Regular cardiac myocyte (primary cell): ENCODE data around the gene MRPL1. TPM values are rescaled to one million over a fixed set of nuclear protein-coding genes. Genes with fewer than 3 reads are reported as not detected.

Experiments
- total RNA-seq: library from RNA; depleted of rRNA; stranded (reverse); fragments of >200 nt; gene quantifications from 2 replicates; pipeline ENCODE4 v1.2.3, GENCODE V29; 2014

Gene MRPL1
- total RNA-seq: 32.4 and 43.9 TPM in 2 replicates

GRCh38 chr4:77862478-77863216 is at the start of gene MRPL1:
MRPL1 (plus strand) TSS chr4:77862830; CDS start chr4:77862849, 19 bp downstream.

GRCh38 chr4:77818602-77819403 is 43.8 kb upstream of the MRPL1 start, which contains the start of gene CNOT6L:
CNOT6L (minus strand) TSS chr4:77819368; CDS start chr4:77819308, 60 bp downstream.

Other genes with a start within 250 kb of the MRPL1 start
- gene CNOT6L, start 43.5 kb upstream of the MRPL1 start, total RNA-seq: 11.5 and 12.7 TPM in 2 replicates
- 0.77 and 5.4 TPM in 2 replicates for gene FRAS1, start 194.5 kb downstream of the MRPL1 start, total RNA-seq